ENCODE measurements around the gene SH3BGRL3. TPM values are rescaled to one million over a fixed set of nuclear protein-coding genes. Genes with fewer than 3 reads are reported as not detected.
"Not testable (repeated sequence)": the region's sequence is repeated elsewhere in the genome, so short reads cannot be mapped to it uniquely, and the experiment has no call there.

SH3BGRL3 gene
- polyA plus RNA-seq (2011; rRNA removed) = 36.1 and 38.7 TPM in 2 replicates
- 53.4 and 58.3 TPM in 2 replicates for polyA plus RNA-seq (2012; cell fraction: cytosol; rRNA removed)
- 22.1 and 24.6 TPM in 2 replicates for polyA plus RNA-seq (2012; cell fraction: nucleus; rRNA removed)
- 66.1 to 87.2 TPM (median 78.6 TPM) in 3 replicates for polyA plus RNA-seq (2017; fragmentation: RNase III; extraction: RNeasy Plus Mini Kit Qiagen cat#74134 plus additional on column Dnase treatment)
- polyA minus RNA-seq (2011; rRNA and poly(A)+ RNA removed) = 62.7 and 71.2 TPM in 2 replicates

GRCh38 chr1:26279456-26280332 is at the start of gene SH3BGRL3:
Gene SH3BGRL3 (plus strand): TSS chr1:26280086. CDS start chr1:26280156, 70 bp downstream.
- TF ChIP-seq POLR2A (IDR thresholded peaks at IDR 0.05; ENCODE audit: low read length) (peak; percentile 77), PHF8 (IDR thresholded peaks at IDR 0.05; ENCODE audit: borderline replicate concordance, low read depth) (peak; percentile 80; the same call in 1 of the 2 replicates), GATA3 (IDR thresholded peaks at IDR 0.05; ENCODE audit: borderline replicate concordance) (0 out of 2 replicates have a peak, but pooled peaks have one; percentile 15), ZNF302 (CRISPR knock-in tag; IDR thresholded peaks at IDR 0.05) (no peak), E2F6 (IDR thresholded peaks at IDR 0.05; ENCODE audit: borderline replicate concordance, low read depth) (peak; percentile 77; the same call in 1 of the 2 replicates), MAX (IDR thresholded peaks at IDR 0.05) (peak; percentile 73), NPAS2 (CRISPR knock-in tag; IDR thresholded peaks at IDR 0.05; ENCODE audit: borderline replicate concordance) (no peak), HOXB5 (CRISPR knock-in tag; IDR thresholded peaks at IDR 0.05) (no peak), MAFK (IDR thresholded peaks at IDR 0.05; ENCODE audit: partially characterized antibody) (no peak), FOSL2 (IDR thresholded peaks at IDR 0.05) (no peak), FOSL2 (CRISPR knock-in tag; IDR thresholded peaks at IDR 0.05) (peak; percentile 1; the same call in 1 of the 2 replicates), JUN (IDR thresholded peaks at IDR 0.05) (peak; percentile 22 to 62; a peak in 2 of 5 replicates), TFCP2L1 (CRISPR knock-in tag; IDR thresholded peaks at IDR 0.05) (peak; percentile 72), POLR2AphosphoS2 (conservative IDR thresholded peaks at IDR 0.05; ENCODE audit: low read length) (peak; percentile 59; the same call in 1 of the 2 replicates), CTCF (IDR thresholded peaks at IDR 0.05) (peak; percentile 41)
- CTCF ChIA-PET = interaction anchor here (0.7 to 6.0 kb wide), 13 partner anchors 10 to 137 kb away, joined by 3 to 32 read pairs (median 5); partner anchors contain the start of gene CEP85
- POLR2A ChIA-PET = interaction anchor here (1.8 kb wide), 1 partner anchor 46 kb away, joined by 6 read pairs; the partner anchor contains the start of gene CEP85
- Histone ChIP-seq H3K4me3 (peak within 1 kb of the TSS; percentile 98), H3K4me2 (peak within 1 kb of the TSS; percentile 83), H3K9me3 (no peaks in the 10 kb centered on the region), H3K4me1 (peaks cover 50% of the 10 kb centered on the region), H3K27ac (peak within 1 kb of the TSS; percentile 99)
- no peak for FAIRE-seq
- ATAC-seq = peak; percentile 82 to 90
- peak; percentile 73 to 75 for DNase-seq (ENCODE audit: low read depth in 1 of 2, low spot score in 1 of 2)
- WGBS (ENCODE audit: missing lambda C conversion rate) = 14% methylated on average over 20 of the region's 66 CpGs

- H3K4me3 ChIP-seq; ATAC-seq; H3K27ac ChIP-seq; H3K4me1 ChIP-seq; H3K9me3 ChIP-seq; FAIRE-seq; POLR2A ChIA-PET; DNase-seq (ENCODE audit: low read depth in 1 of 2, low spot score in 1 of 2); H3K4me2 ChIP-seq: not testable (repeated sequence)
- 88% methylated on average over 2 of the region's 2 CpGs for WGBS (ENCODE audit: missing lambda C conversion rate)
- CTCF ChIA-PET = interaction anchor here (0.6 to 2.3 kb wide), 4 partner anchors 10 to 658 kb away, joined by 3 to 7 read pairs (median 4); partner anchors contain the start of genes C1orf232 and ZNF593
Measured at GRCh38 chr1:26230682-26231081, 49.2 kb upstream of the SH3BGRL3 start.

- 2% methylated on average over 36 of the region's 73 CpGs for WGBS (ENCODE audit: missing lambda C conversion rate)
- ChIA-PET CTCF (interaction anchor here (0.6 to 5.2 kb wide), 43 partner anchors 9 to 297 kb away, joined by 3 to 33 read pairs (median 5); partner anchors contain the start of genes C1orf232, CATSPER4, CNKSR1 and SH3BGRL3), POLR2A (interaction anchor here (0.6 to 1.3 kb wide), 7 partner anchors 12 to 89 kb away, joined by 3 to 15 read pairs (median 3); partner anchors contain the start of genes SH3BGRL3 and ZNF593)
- Histone ChIP-seq H3K4me1 (peaks cover 43% of the 10 kb centered on the region), H3K9me3 (no peaks in the 10 kb centered on the region), H3K27ac (peak within 1 kb of the TSS; percentile 77 to 92), H3K4me3 (peak within 1 kb of the TSS; percentile 69), H3K4me2 (peak within 1 kb of the TSS; percentile 93)
- FAIRE-seq = no peak
- DNase-seq (ENCODE audit: low read depth in 1 of 2, low spot score in 1 of 2) = peak; percentile 96 to 97
- peak; percentile 94 to 97 for ATAC-seq
- TF ChIP-seq PHF8 (IDR thresholded peaks at IDR 0.05; ENCODE audit: borderline replicate concordance, low read depth) = peak; percentile 53
- peak in 1 of 2 experiments; percentile 84; a peak in 3 of 5 replicates for TF ChIP-seq JUN (IDR thresholded peaks at IDR 0.05)
- TF ChIP-seq RNF2 (IDR thresholded peaks at IDR 0.05; ENCODE audit: borderline replicate concordance, low read depth) = no peak
- no peak for TF ChIP-seq MAZ (IDR thresholded peaks at IDR 0.05; ENCODE audit: borderline replicate concordance, low read depth, low read length)
- TF ChIP-seq CTCF (IDR thresholded peaks at IDR 0.05) = peak; percentile 64
- TF ChIP-seq RAD21 (conservative IDR thresholded peaks at IDR 0.05 in 1 of 2, IDR thresholded peaks at IDR 0.05 in 1 of 2) = peak; percentile 57 to 59
- TF ChIP-seq CBX8 (IDR thresholded peaks at IDR 0.05) = no peak
- peak; percentile 83; the same call in 2 of the 3 replicates for TF ChIP-seq BCL3 (IDR thresholded peaks at IDR 0.05)
- TF ChIP-seq POLR2A (IDR thresholded peaks at IDR 0.05; ENCODE audit: low read length) = peak; percentile 79
- peak; percentile 22; the same call in 1 of the 3 replicates for TF ChIP-seq SMC3 (IDR thresholded peaks at IDR 0.05)
Measured at GRCh38 chr1:26233903-26234643, 45.8 kb upstream of the SH3BGRL3 start, which contains the start of gene CEP85. Gene CEP85 (plus strand): TSS chr1:26234200. CDS start chr1:26239784, 5,584 bp downstream.

Measured in A549 (cell line).